K562 (cell line): ENCODE data around the gene CDH5. TPM values are rescaled to one million over a fixed set of nuclear protein-coding genes. Genes with fewer than 3 reads are reported as not detected.
A peak's percentile ranks its signal among the peaks of the same experiment; 100 is the strongest.

Experiments used
- ATAC-seq: fragments of 200-7000 bp; cut with Tn5 transposase; 3 replicates; pipeline ENCODE4 v1.9.1; 2020; ENCODE audit warnings: moderate library complexity
- BruUV-seq: library from RNA; stranded (reverse); fragments of 400-500 nt; replicated peaks from 2 replicates; lab custom pipeline; 2021; lab: Mats Ljungman, UMichigan
- CTCF ChIA-PET: fragments of 300-600 bp; formaldehyde crosslinking; extraction: SDS; loops from one replicate; lab custom pipeline; 2021; ENCODE audit warnings: low intra/inter-chr PET ratio; lab: Yijun Ruan, JAX
- POLR2A ChIA-PET: fragments of 300-600, 350-650 bp; sonication (Branson Sonifier 250); formaldehyde crosslinking; extraction: SDS; loops from one replicate; lab custom pipeline; 2021; ENCODE audit warnings: antibody characterized with exemption, inconsistent platforms; lab: Yijun Ruan, JAX
- DNase-seq, 4 experiments: peaks; one replicate each; pipeline versions ENCODE4 v3.0.0 to v3.0.0-alpha.2; 2011 to 2018; ENCODE audit warnings: low spot score in 3 of 4, mixed read lengths in 3 of 4; ENCODE audit errors: extremely low read depth in 1 of 4
- FAIRE-seq: peaks from 2 replicates; lab custom pipeline; 2011; peaks lifted over from hg19 to GRCh38; lab: Jason Lieb, UNC
- H2AFZ ChIP-seq: 2 replicates; pipeline ENCODE4 v1.6.0; 2011; ENCODE audit warnings: low read depth, low read length, control low read depth, inconsistent platforms
- H3K27ac ChIP-seq: fragments of 200-600 bp; 3 replicates; pipeline ENCODE4 v1.8.0; 2011; ENCODE audit warnings: low read depth, mild to moderate bottlenecking, control low read depth, inconsistent platforms, low read length, moderate library complexity, mixed read lengths; ENCODE audit errors: extremely low read depth
- H3K27me3 ChIP-seq, 2 experiments: fragments of 300-600 bp in 1 of 2; 2 replicates in 1 of 2; 3 replicates in 1 of 2; pipeline versions ENCODE4 v1.6.0 to v1.8.0; 2011; ENCODE audit warnings: inconsistent platforms in 2 of 2, low read length in 2 of 2, mild to moderate bottlenecking in 1 of 2, mixed read lengths in 1 of 2, moderate library complexity in 1 of 2; ENCODE audit not compliant: control insufficient read depth in 2 of 2, insufficient read depth in 2 of 2
- H3K36me3 ChIP-seq: fragments of 300-600 bp; 3 replicates; pipeline ENCODE4 v1.8.0; 2011; ENCODE audit warnings: mild to moderate bottlenecking, low read length, inconsistent platforms; ENCODE audit not compliant: control insufficient read depth, insufficient read depth
- H3K4me1 ChIP-seq, 2 experiments: fragments of 200-600 bp in 1 of 2; replicated peaks in 1 of 2; 2 replicates in 1 of 2; 3 replicates in 1 of 2; pipeline versions ENCODE4 v1.5.1 to v1.8.0; 2011; ENCODE audit warnings: inconsistent platforms in 2 of 2, low read length in 2 of 2, mild to moderate bottlenecking in 1 of 2, mixed read lengths in 1 of 2, moderate library complexity in 1 of 2; ENCODE audit not compliant: control insufficient read depth in 2 of 2, insufficient read depth in 2 of 2
- H3K4me2 ChIP-seq: 2 replicates; pipeline ENCODE4 v1.6.1; 2011; ENCODE audit warnings: low read length, control low read depth, inconsistent platforms, mixed read lengths; ENCODE audit not compliant: insufficient read depth
- H3K4me3 ChIP-seq: fragments of 200-600 bp; sonication (generic), shearing (Covaris generic); 2 replicates; pipeline ENCODE4 v1.5.1; 2016; ENCODE audit warnings: control low read depth, inconsistent platforms
- H3K79me2 ChIP-seq: fragments of 200-600 bp; 3 replicates; pipeline ENCODE4 v1.8.0; 2011; ENCODE audit warnings: low read length, inconsistent platforms; ENCODE audit not compliant: control insufficient read depth, insufficient read depth
- H3K9ac ChIP-seq, 2 experiments: 2 replicates each; pipeline versions ENCODE4 v1.6.0 to v1.6.1; 2011; ENCODE audit warnings: low read depth in 2 of 2, low read length in 2 of 2, control low read depth in 1 of 2, inconsistent platforms in 1 of 2, mild to moderate bottlenecking in 1 of 2, mixed read lengths in 1 of 2; ENCODE audit not compliant: insufficient read depth in 1 of 2
- H3K9me1 ChIP-seq: one replicate; pipeline ENCODE4 v1.6.0; 2011; ENCODE audit warnings: inconsistent platforms, mild to moderate bottlenecking, low read length, moderate library complexity; ENCODE audit not compliant: control insufficient read depth, insufficient read depth
- H3K9me3 ChIP-seq: replicated peaks from 2 replicates; pipeline ENCODE4 v1.5.1; 2011; ENCODE audit warnings: low read depth, low read length, inconsistent platforms; ENCODE audit not compliant: control insufficient read depth, insufficient read depth
- H4K20me1 ChIP-seq: replicated peaks from 2 replicates; pipeline ENCODE4 v1.6.1; 2011; ENCODE audit warnings: low read length, inconsistent platforms, mixed read lengths; ENCODE audit not compliant: control insufficient read depth, insufficient read depth
- ARID1B ChIP-seq: fragments of 450-650 bp; IDR thresholded peaks from 2 replicates; pipeline ENCODE4 v1.6.1; 2016; ENCODE audit warnings: antibody characterized with exemption, mild to moderate bottlenecking, inconsistent platforms
- BMI1 ChIP-seq: fragments of 150-350 bp; IDR thresholded peaks from 2 replicates; pipeline ENCODE4 v1.6.1; 2014; ENCODE audit warnings: low read length
- CBFA2T2 ChIP-seq: fragments of 450-650 bp; conservative IDR thresholded peaks from 2 replicates; pipeline ENCODE4 v1.6.1; 2017; ENCODE audit warnings: mild to moderate bottlenecking
- CBFA2T3 ChIP-seq: fragments of 450-650 bp; IDR thresholded peaks from 2 replicates; pipeline ENCODE4 v1.6.1; 2017
- CREM ChIP-seq: IDR thresholded peaks from 2 replicates; pipeline ENCODE4 v1.6.1; 2014; ENCODE audit warnings: antibody characterized with exemption, low read depth
- ERF ChIP-seq: fragments of 450-650 bp; formaldehyde crosslinking; IDR thresholded peaks from 2 replicates; pipeline ENCODE4 v1.4.0; 2020; ENCODE audit warnings: mild to moderate bottlenecking, mixed read lengths
- HMGN3 ChIP-seq: IDR thresholded peaks from 2 replicates; pipeline ENCODE4 v1.6.1; 2011; ENCODE audit warnings: borderline replicate concordance, low read depth, mild to moderate bottlenecking, mixed read lengths, low read length; ENCODE audit not compliant: insufficient read length; ENCODE audit errors: extremely low read depth
- KLF16 ChIP-seq: IDR thresholded peaks from 2 replicates; pipeline ENCODE4 v1.6.1; 2016; ENCODE audit warnings: antibody characterized with exemption
- NCOR1 ChIP-seq: fragments of 450-650 bp; IDR thresholded peaks from 2 replicates; pipeline ENCODE4 v1.6.1; 2016; ENCODE audit warnings: mild to moderate bottlenecking, moderate library complexity
- NRF1 ChIP-seq, 2 experiments: fragments of 450-650 bp; IDR thresholded peaks in 1 of 2; conservative IDR thresholded peaks in 1 of 2; 2 replicates each; pipeline ENCODE4 v1.6.1; 2014; ENCODE audit warnings: mild to moderate bottlenecking in 2 of 2
- SIRT6 ChIP-seq: IDR thresholded peaks from one replicate; pipeline ENCODE4 v1.6.1; 2012; ENCODE audit warnings: low read depth, mild to moderate bottlenecking, control low read depth, inconsistent platforms, low read length, moderate library complexity
- ZC3H4 ChIP-seq: sonication (generic); formaldehyde crosslinking; IDR thresholded peaks from 2 replicates; pipeline ENCODE4 v1.9.0; 2021; ENCODE audit warnings: missing genetic modification reagents, borderline replicate concordance
- ZKSCAN1 ChIP-seq: fragments of 150-350 bp; IDR thresholded peaks from 2 replicates; pipeline ENCODE4 v1.6.1; 2016; ENCODE audit warnings: low read depth, low read length
- WGBS: fragments of 100-300 bp; shearing (Covaris generic); methylation state at CpG from one replicate; pipeline ENCODE4 v1.1.6; 2016; ENCODE audit warnings: low coverage, mixed read lengths; ENCODE audit not compliant: insufficient coverage; ENCODE audit errors: missing lambda C conversion rate; 5-methylcytosine and 5-hydroxymethylcytosine counted together
- in situ Hi-C: fragments of 300-500 bp; cut with MboI; formaldehyde crosslinking; loops from 4 replicates; pipeline ENCODE4 v1.15.0; 2018; ENCODE audit warnings: inconsistent platforms, mixed read lengths
- intact Hi-C: fragments of 100-400 bp; cut with micrococcal nuclease; formaldehyde crosslinking; loops from 2 replicates; pipeline ENCODE4 v1.14.2; 2022
- polyA plus RNA-seq, 8 experiments: library from polyadenylated mRNA; depleted of rRNA in 4 of 8; stranded (reverse) in 5 of 8; unstranded in 3 of 8; fragments of >200 nt; fragmentation: Nextera tagmentation in 2 of 8; fragmentation: Illumina TruSeq in 1 of 8; extraction: Ambion mirVana in 2 of 8; extraction: Trizol in 1 of 8; gene quantifications; 2 replicates each; pipeline versions ENCODE4 v1.2.1 to v1.2.3, GENCODE V29; 2011 to 2014; ENCODE audit warnings: inconsistent platforms in 1 of 8, missing spikeins in 1 of 8
- total RNA-seq, 7 experiments: library from RNA; depleted of rRNA in 6 of 7; stranded (reverse); fragments of >200 nt in 6 of 7; fragmentation: Illumina TruSeq in 2 of 7; extraction: Trizol in 2 of 7; gene quantifications; 2 replicates each; pipeline versions ENCODE4 v1.2.1 to v1.2.3, GENCODE V29; 2011 to 2021; ENCODE audit warnings: low replicate concordance in 1 of 7
- TF ChIP-seq, protein P1 (sequence below), 2 experiments: fragments of 200-800 bp in 1 of 2; sonication (Bioruptor generic) in 1 of 2; sonication (generic) in 1 of 2; formaldehyde crosslinking in 1 of 2; IDR thresholded peaks in 1 of 2; conservative IDR thresholded peaks in 1 of 2; 2 replicates each; pipeline versions ENCODE4 v1.5.0 to v1.6.1; 2016 to 2020; ENCODE audit warnings: missing compliant biosample characterization in 1 of 2, missing genetic modification characterization in 1 of 2, missing genetic modification reagents in 1 of 2

Gene CDH5
- total and polyA plus RNA-seq, 9 of the 15 experiments (the other 6 are each of a cell fraction or from before 2014, with no cell fraction given): not detected

DNA sequence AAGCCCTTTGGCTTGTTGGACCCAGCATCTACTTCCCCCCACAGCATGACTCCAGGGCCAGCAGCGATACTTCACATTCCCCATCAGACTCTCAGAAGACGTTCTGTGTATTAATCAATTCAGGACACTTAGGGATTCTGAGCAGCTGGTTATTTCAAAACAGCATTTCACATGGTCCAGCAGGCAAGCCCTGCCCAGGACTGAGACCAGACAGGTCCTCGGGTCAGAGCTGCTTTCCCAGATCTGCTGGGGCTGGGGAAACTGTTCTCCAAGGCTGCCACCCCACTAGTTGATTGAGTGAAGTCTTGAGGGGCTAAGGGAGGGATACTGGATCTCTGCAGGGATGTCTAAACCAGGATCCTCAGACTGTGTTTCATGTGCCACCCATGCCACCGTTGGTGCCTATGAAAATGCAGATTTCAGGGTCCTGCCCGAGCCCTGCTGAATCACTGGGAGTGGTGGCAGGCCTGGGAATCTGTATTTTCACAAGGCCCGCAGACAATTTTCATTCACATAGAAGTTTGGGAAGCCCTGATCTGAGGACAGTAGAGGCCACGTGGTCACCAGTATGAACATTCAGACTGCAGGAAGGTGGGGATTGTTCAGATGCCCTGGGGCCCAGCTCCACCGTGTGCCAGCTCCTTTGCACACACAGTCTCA, 40.6 kb upstream of the CDH5 start:
- FAIRE-seq (no peak), DNase-seq (no peak), ATAC-seq (no peak)
- no peaks in the 10 kb centered on the region for H3K9me1 ChIP-seq
- H3K4me3 ChIP-seq: no peak overlapping the region
- peaks cover 0 to 18% of the 10 kb centered on the region in 2 experiments; a peak in 2 of 5 replicates for H3K4me1 ChIP-seq
- CTCF ChIA-PET: interaction anchor here (0.6 kb wide), 1 partner anchor 21 kb away, joined by 5 read pairs; no protein-coding TSS in a partner anchor
- no peak overlapping the region for H3K4me2 ChIP-seq
- H2AFZ ChIP-seq: no peak overlapping the region
- peaks cover 4 to 34% of the 10 kb centered on the region in 2 experiments; a peak in 4 of 5 replicates for H3K27me3 ChIP-seq
- no peak overlapping the region for H3K9ac ChIP-seq
- H3K36me3 ChIP-seq: no peaks in the 10 kb centered on the region
- TF ChIP-seq CBFA2T3: peak; percentile 62
- TF ChIP-seq SIRT6: no peak
- H3K79me2 ChIP-seq: no peaks in the 10 kb centered on the region
- H3K27ac ChIP-seq: no peak overlapping the region
- in situ Hi-C loops: no loop called here
- intact Hi-C loops: no loop called here
- 6% methylated on average over 7 of the region's 8 CpGs for WGBS
- 0 out of 2 replicates have a peak, but pooled peaks cover 2% of the 10 kb centered on the region for H4K20me1 ChIP-seq
- POLR2A ChIA-PET: no interaction called here
- no TSS peak for BruUV-seq
- H3K9me3 ChIP-seq: no peaks in the 10 kb centered on the region

DNA sequence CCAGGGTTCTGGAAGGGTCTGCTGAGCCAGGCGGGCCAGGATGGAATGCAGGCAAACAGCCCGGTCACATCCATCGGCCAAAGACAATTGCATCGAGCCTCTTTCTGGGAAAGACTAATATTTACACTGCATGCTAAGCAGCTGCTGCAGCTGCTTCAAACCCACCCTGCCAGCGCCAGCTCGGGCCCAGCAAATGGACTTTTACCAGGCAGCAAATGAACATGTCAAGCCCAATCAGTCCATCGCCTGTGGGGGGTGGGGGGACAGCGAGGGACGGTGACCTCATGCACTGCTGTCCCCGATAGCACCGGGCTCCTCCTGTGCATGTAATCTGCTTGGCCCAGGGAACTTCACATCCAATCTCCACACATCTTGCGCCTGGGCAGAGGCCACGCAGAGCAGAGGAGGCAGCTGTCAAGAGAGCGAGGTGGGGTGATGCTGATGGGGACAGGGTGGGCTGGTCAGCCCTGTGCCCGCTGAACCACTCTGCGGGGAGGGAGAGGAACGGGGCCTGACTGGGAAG, 39.4 kb upstream of the CDH5 start:
- Histone ChIP-seq H2AFZ (no peak overlapping the region), H3K27me3 (peaks cover 4 to 34% of the 10 kb centered on the region in 2 experiments; a peak in 4 of 5 replicates), H3K4me2 (no peak overlapping the region), H3K79me2 (no peaks in the 10 kb centered on the region), H3K9ac (peak overlapping the region in 1 of 2 experiments; percentile 58; a peak in 2 of 4 replicates), H3K4me1 (peaks cover 0 to 18% of the 10 kb centered on the region in 2 experiments; a peak in 2 of 5 replicates), H3K9me1 (no peaks in the 10 kb centered on the region), H3K36me3 (no peaks in the 10 kb centered on the region), H3K9me3 (no peaks in the 10 kb centered on the region), H3K27ac (no peak overlapping the region), H3K4me3 (no peak overlapping the region), H4K20me1 (0 out of 2 replicates have a peak, but pooled peaks cover 2% of the 10 kb centered on the region)
- intact Hi-C loops (no loop called here), in situ Hi-C loops (no loop called here)
- ChIA-PET CTCF (no interaction called here), POLR2A (no interaction called here)
- no TSS peak for BruUV-seq
- ATAC-seq: peak; percentile 80
- WGBS: 2% methylated on average over 16 of the region's 17 CpGs
- DNase-seq: peak; percentile 22 to 68 (median 45)
- peak; percentile 32 for FAIRE-seq
- TF ChIP-seq CBFA2T2: peak; percentile 85
- no peak for TF ChIP-seq ERF (CRISPR knock-in tag)
- TF ChIP-seq ARID1B: peak; percentile 74
- TF ChIP-seq CREM: 0 out of 2 replicates have a peak, but pooled peaks have one; percentile 18
- TF ChIP-seq KLF16: peak; percentile 56; the same call in 1 of the 2 replicates
- TF ChIP-seq, protein P1, sequence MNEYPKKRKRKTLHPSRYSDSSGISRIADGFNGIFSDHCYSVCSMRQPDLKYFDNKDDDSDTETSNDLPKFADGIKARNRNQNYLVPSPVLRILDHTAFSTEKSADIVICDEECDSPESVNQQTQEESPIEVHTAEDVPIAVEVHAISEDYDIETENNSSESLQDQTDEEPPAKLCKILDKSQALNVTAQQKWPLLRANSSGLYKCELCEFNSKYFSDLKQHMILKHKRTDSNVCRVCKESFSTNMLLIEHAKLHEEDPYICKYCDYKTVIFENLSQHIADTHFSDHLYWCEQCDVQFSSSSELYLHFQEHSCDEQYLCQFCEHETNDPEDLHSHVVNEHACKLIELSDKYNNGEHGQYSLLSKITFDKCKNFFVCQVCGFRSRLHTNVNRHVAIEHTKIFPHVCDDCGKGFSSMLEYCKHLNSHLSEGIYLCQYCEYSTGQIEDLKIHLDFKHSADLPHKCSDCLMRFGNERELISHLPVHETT (CRISPR knock-in tag; conservative IDR thresholded peaks at IDR 0.05 in 1 of 2, IDR thresholded peaks at IDR 0.05 in 1 of 2): no peak
- 0 out of 2 replicates have a peak, but pooled peaks have one; percentile 17 for TF ChIP-seq ZKSCAN1
- peak; percentile 48 to 59 for TF ChIP-seq NRF1 (conservative IDR thresholded peaks at IDR 0.05 in 1 of 2, IDR thresholded peaks at IDR 0.05 in 1 of 2)
- no peak for TF ChIP-seq HMGN3
- TF ChIP-seq ZC3H4 (CRISPR knock-in tag): no peak
- peak; percentile 67 for TF ChIP-seq NCOR1
- TF ChIP-seq BMI1: no peak
